ENCODE data around the gene MAPK12. TPM values are rescaled to one million over a fixed set of nuclear protein-coding genes. Genes with fewer than 3 reads are reported as not detected.

MAPK12 gene
- total and polyA plus RNA-seq, 2 donors (not counting 3 experiments of a cell fraction or from before 2014, with no cell fraction given) = 72.3 to 86.8 TPM

DNA sequence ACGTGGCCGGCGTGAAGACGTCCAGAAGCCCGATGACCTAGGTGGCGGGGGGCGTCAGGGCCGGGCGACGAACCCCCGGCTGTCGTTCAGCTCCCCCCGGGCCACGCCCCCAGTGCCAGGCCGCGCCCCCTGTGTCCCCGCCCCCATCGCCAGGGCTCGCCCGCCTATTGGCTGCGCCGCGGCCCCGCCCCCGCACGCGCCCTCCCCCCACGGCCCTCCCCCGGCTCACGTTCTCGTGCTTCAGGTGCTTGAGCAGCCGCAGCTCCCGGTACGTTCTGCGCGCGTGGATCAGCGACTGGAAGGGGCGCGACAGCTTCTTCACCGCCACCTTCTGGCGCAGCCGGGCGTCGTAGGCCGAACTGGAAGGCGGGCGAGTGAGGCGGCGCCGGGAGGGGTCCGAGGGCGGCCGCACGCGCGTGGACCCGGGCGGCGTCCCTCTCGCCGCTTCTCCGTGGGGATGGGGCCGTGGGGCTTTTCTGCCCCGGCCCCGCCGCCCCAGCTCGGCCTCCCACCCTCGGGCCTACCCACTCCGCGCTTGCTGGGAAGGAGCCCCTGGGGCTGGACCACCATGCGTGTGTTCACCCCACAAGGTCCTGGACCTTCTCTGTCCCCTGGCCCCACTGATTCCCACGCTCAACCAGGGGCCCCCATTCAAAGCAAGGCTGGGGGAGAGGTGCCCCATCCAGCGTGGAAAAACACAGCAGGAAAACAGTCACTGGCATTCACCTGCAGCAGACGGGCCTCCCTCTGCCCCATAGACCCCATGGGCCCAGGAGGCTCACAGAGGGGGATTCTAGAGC lies 6.3 kb upstream of the MAPK12 start:
- TF ChIP-seq CTCF (IDR thresholded peaks at IDR 0.05; ENCODE audit: extremely low read depth in 1 of 2, insufficient read depth in 1 of 2, low read depth in 1 of 2, low read length in 2 of 2) (peak in 1 of 2 donors; percentile 39), EZH2 (IDR thresholded peaks at IDR 0.05; ENCODE audit: borderline replicate concordance, low read depth, low read length, severe bottlenecking) (no peak)
- no peak for FAIRE-seq
- no peaks in the 10 kb centered on the region for H3K79me2 ChIP-seq (ENCODE audit: control insufficient read depth, insufficient read depth, low read length)
- H3K9me1 ChIP-seq (replicated peaks; ENCODE audit: control insufficient read depth, extremely low read depth, insufficient read depth, low read length) = no peaks in the 10 kb centered on the region
- H4K20me1 ChIP-seq (replicated peaks; ENCODE audit: control insufficient read depth, extremely low read depth, insufficient read depth, low read length) = no peaks in the 10 kb centered on the region
- intact Hi-C loops (cut with micrococcal nuclease) = no loop called here
- H3K9me3 ChIP-seq (replicated peaks; ENCODE audit: control insufficient read depth, insufficient read depth, low read length) = no peaks in the 10 kb centered on the region
- no TSS peak for BruUV-seq (replicated peaks)
- no peak overlapping the region for H3K27ac ChIP-seq (ENCODE audit: insufficient read depth, low read depth, low read length)
- no peak overlapping the region for H3K4me2 ChIP-seq (ENCODE audit: insufficient read depth, low read length)
- H3K27me3 ChIP-seq (ENCODE audit: control insufficient read depth in 2 of 2, insufficient read depth in 2 of 2, low read length in 2 of 2) = no peaks in the 10 kb centered on the region
- dilution Hi-C loops (cut with MboI; ENCODE audit: extremely low pct_ligation_motif_present, low sequenced_read_pairs) = no loop called here
- H3K36me3 ChIP-seq (ENCODE audit: control insufficient read depth in 2 of 2, extremely low read depth in 1 of 2, insufficient read depth in 2 of 2, low read length in 2 of 2) = peaks cover 0 to 4% of the 10 kb centered on the region in 2 experiments
- peak; percentile 47 for DNase-seq (ENCODE audit: low read depth, low spot score)
- peak overlapping the region in 1 of 3 experiments; percentile 19 for H3K4me3 ChIP-seq (replicated peaks in 1 of 3; ENCODE audit: insufficient read depth in 1 of 3, low read depth in 1 of 3, low read length in 3 of 3)
- POLR2A ChIA-PET = no interaction called here
- no peak overlapping the region for H2AFZ ChIP-seq (ENCODE audit: low read depth, low read length)
- H3K4me1 ChIP-seq (ENCODE audit: control insufficient read depth, extremely low read depth, insufficient read depth, low read length) = peaks cover 12% of the 10 kb centered on the region
- CTCF ChIA-PET = interaction anchor here (0.8 to 4.7 kb wide), 8 partner anchors 9 to 58 kb away, joined by 3 to 40 read pairs (median 4); partner anchors contain the start of gene HDAC10
- H3K9ac ChIP-seq (replicated peaks; ENCODE audit: extremely low read depth, insufficient read depth, low read length) = no peak overlapping the region

DNA sequence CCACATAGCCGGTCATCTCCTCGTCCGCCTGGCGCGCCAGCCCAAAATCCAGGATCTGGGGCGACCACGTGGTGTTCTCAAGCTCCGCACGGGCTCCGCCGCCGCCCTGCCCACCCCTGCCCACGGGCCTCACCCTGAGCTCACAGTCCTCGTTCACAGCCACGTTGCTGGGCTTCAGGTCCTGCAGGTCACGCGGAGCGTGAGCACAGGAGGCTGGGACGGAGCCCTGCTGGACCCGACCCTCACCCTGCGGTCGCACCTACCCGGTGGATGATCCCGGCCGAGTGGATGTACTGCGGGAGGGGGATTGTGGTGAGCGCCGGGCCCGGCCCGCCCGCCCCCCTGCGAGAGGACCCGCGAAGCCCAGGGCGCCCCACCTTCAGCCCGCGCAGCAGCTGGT lies 5.5 kb upstream of the MAPK12 start:
- no peaks in the 10 kb centered on the region for H3K79me2 ChIP-seq (ENCODE audit: control insufficient read depth, insufficient read depth, low read length)
- TF ChIP-seq MAX (IDR thresholded peaks at IDR 0.05; ENCODE audit: insufficient read depth, insufficient read length) (no peak), POLR2A (IDR thresholded peaks at IDR 0.05; ENCODE audit: low read depth, low read length) (no peak), POLR2AphosphoS5 (IDR thresholded peaks at IDR 0.05; ENCODE audit: insufficient read depth, low read depth, low read length) (no peak), MYC (IDR thresholded peaks at IDR 0.05; ENCODE audit: low read depth, low read length) (no peak), GATA2 (IDR thresholded peaks at IDR 0.05; ENCODE audit: insufficient read depth, insufficient read length, low read depth, low read length) (no peak), EZH2 (IDR thresholded peaks at IDR 0.05; ENCODE audit: borderline replicate concordance, low read depth, low read length, severe bottlenecking) (no peak)
- H3K4me2 ChIP-seq (ENCODE audit: insufficient read depth, low read length) = no peak overlapping the region
- H3K9me1 ChIP-seq (replicated peaks; ENCODE audit: control insufficient read depth, extremely low read depth, insufficient read depth, low read length) = no peaks in the 10 kb centered on the region
- peaks cover 15% of the 10 kb centered on the region for H3K4me1 ChIP-seq (ENCODE audit: control insufficient read depth, extremely low read depth, insufficient read depth, low read length)
- H3K9me3 ChIP-seq (replicated peaks; ENCODE audit: control insufficient read depth, insufficient read depth, low read length) = no peaks in the 10 kb centered on the region
- peaks cover 0 to 4% of the 10 kb centered on the region in 2 experiments for H3K36me3 ChIP-seq (ENCODE audit: control insufficient read depth in 2 of 2, extremely low read depth in 1 of 2, insufficient read depth in 2 of 2, low read length in 2 of 2)
- intact Hi-C loops (cut with micrococcal nuclease) (no loop called here), dilution Hi-C loops (cut with MboI; ENCODE audit: extremely low pct_ligation_motif_present, low sequenced_read_pairs) (no loop called here)
- POLR2A ChIA-PET = no interaction called here
- no peak overlapping the region for H3K4me3 ChIP-seq (replicated peaks in 1 of 3; ENCODE audit: insufficient read depth in 1 of 3, low read depth in 1 of 3, low read length in 3 of 3)
- no peak overlapping the region for H2AFZ ChIP-seq (ENCODE audit: low read depth, low read length)
- no peak overlapping the region for H3K27ac ChIP-seq (ENCODE audit: insufficient read depth, low read depth, low read length)
- no peak overlapping the region for H3K9ac ChIP-seq (replicated peaks; ENCODE audit: extremely low read depth, insufficient read depth, low read length)
- CTCF ChIA-PET = interaction anchor here (0.8 to 4.7 kb wide), 8 partner anchors 10 to 59 kb away, joined by 3 to 40 read pairs (median 4); partner anchors contain the start of gene HDAC10
- DNase-seq (ENCODE audit: low read depth, low spot score) (no peak), FAIRE-seq (no peak)
- H3K27me3 ChIP-seq (ENCODE audit: control insufficient read depth in 2 of 2, insufficient read depth in 2 of 2, low read length in 2 of 2) = no peaks in the 10 kb centered on the region
- BruUV-seq (replicated peaks) = no TSS peak
- H4K20me1 ChIP-seq (replicated peaks; ENCODE audit: control insufficient read depth, extremely low read depth, insufficient read depth, low read length) = no peaks in the 10 kb centered on the region

Measured in endothelial cell of umbilical vein (primary cell).